HL-60 (cell line): ENCODE measurements around the gene DNAH8.

Experiments used
- DNase-seq, 2 experiments: peaks; one replicate each; pipeline ENCODE4 v3.0.0-alpha.2; 2010 to 2020; ENCODE audit warnings: low read depth in 1 of 2, low spot score in 1 of 2
- H3K27ac ChIP-seq: fragments of 250-450 bp; sonication (Bioruptor Pico); replicated peaks from 2 replicates; pipeline ENCODE4 v1.5.1; 2020; ENCODE audit warnings: mild to moderate bottlenecking, moderate library complexity
- H3K27me3 ChIP-seq: fragments of 250-450 bp; sonication (Bioruptor Pico); 2 replicates; pipeline ENCODE4 v1.5.1; 2021; ENCODE audit warnings: mild to moderate bottlenecking, moderate library complexity; ENCODE audit not compliant: insufficient read depth, poor library complexity, severe bottlenecking
- H3K4me3 ChIP-seq: replicated peaks from 2 replicates; pipeline ENCODE4 v1.5.1; 2011; ENCODE audit warnings: mild to moderate bottlenecking, control low read depth, low read length; ENCODE audit not compliant: insufficient read depth
- GABPA ChIP-seq: IDR thresholded peaks from 2 replicates; pipeline ENCODE4 v1.6.1; 2012; ENCODE audit warnings: low read depth
- POLR2AphosphoS5 ChIP-seq: IDR thresholded peaks from 2 replicates; pipeline ENCODE4 v1.6.1; 2012; ENCODE audit warnings: low read depth
- SPI1 ChIP-seq: IDR thresholded peaks from 2 replicates; pipeline ENCODE4 v1.6.1; 2012; ENCODE audit warnings: low read depth, mild to moderate bottlenecking, borderline replicate concordance
- TF ChIP-seq, protein P1 (sequence below): IDR thresholded peaks from 2 replicates; pipeline ENCODE4 v1.6.1; 2012; ENCODE audit warnings: low read depth; ENCODE audit not compliant: insufficient replicate concordance
- TF ChIP-seq, protein P2 (sequence below): IDR thresholded peaks from one replicate; pipeline ENCODE4 v1.5.1; 2011; ENCODE audit warnings: low read length, control low read depth, inconsistent platforms; ENCODE audit not compliant: insufficient read depth

The DNAH8 gene

DNA sequence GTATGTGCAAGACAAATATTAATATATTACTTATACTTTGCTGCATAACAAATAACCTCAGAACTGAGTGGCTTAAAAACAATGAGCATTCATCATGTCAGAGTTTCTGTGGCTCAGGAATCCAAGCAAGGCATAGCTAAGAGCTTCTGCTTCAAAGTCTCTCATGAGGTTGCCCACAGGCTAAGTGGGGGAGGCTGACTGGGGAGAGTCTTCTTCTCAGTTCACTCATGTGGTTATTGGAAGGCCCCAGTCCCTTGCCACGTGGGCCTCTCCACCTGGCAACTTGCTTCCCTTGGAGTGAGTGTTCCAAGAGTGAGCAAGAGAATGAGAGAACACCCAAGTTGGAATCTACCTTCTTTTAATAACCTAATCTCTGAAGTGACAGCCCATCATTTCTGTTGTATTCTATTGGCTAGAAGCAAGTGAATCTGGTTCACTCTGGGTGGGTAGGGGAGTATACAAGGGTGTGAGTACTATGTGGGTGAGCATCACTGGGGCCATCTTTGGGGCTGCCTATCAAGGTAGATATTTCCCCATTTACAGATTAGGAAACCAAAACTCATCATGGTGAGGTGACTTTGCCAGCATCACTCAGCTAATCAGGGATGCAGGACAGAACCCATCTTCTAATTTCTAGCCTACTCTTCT lies 36.0 kb downstream of the DNAH8 start:
- Histone ChIP-seq H3K4me3 (no peak overlapping the region), H3K27ac (no peak overlapping the region), H3K27me3 (no peaks in the 10 kb centered on the region)
- TF ChIP-seq POLR2AphosphoS5 = no peak
- DNase-seq = no peak

DNA sequence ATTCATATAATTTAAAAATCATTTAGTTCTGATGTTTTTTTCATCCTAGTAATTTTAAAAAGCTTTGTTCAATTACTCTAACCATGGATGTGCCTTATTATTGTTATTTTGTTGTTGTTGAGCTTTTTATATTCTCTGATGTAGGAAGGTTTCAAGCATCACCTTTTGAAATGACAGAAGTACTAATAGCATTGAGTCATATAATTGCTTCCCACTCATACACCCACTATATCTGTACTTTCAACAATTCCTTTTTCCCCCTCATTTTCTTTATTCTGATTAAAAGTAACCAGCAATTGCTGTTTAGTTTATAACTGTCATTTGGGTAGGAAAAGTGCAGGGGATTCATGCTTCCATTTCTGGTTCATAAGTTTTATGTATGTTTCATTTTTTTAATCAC lies 38.6 kb downstream of the DNAH8 start:
- no peak for DNase-seq
- H3K27me3 ChIP-seq = no peaks in the 10 kb centered on the region

DNA sequence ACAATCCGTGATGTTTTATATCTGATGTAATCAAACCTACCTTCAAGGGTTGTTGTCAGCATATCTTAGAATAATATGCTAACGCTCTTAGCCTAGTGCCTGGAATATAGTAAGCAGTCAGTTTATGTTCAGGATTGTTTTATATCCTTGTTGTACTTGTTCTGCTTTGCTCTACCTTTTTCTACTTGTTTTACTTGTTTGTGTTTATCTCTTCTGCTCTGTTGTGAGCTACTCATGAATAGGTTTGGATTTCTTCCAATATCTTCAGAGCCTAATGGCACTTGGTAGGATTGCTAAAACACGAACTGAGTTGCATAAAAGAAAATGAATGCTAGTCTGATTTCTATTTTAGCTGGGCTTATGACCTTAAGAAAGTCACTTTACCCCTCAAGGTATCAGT lies 40.1 kb downstream of the DNAH8 start:
- H3K27me3 ChIP-seq = no peaks in the 10 kb centered on the region
- DNase-seq = no peak
- no peak overlapping the region for H3K4me3 ChIP-seq
- TF ChIP-seq, protein P1, sequence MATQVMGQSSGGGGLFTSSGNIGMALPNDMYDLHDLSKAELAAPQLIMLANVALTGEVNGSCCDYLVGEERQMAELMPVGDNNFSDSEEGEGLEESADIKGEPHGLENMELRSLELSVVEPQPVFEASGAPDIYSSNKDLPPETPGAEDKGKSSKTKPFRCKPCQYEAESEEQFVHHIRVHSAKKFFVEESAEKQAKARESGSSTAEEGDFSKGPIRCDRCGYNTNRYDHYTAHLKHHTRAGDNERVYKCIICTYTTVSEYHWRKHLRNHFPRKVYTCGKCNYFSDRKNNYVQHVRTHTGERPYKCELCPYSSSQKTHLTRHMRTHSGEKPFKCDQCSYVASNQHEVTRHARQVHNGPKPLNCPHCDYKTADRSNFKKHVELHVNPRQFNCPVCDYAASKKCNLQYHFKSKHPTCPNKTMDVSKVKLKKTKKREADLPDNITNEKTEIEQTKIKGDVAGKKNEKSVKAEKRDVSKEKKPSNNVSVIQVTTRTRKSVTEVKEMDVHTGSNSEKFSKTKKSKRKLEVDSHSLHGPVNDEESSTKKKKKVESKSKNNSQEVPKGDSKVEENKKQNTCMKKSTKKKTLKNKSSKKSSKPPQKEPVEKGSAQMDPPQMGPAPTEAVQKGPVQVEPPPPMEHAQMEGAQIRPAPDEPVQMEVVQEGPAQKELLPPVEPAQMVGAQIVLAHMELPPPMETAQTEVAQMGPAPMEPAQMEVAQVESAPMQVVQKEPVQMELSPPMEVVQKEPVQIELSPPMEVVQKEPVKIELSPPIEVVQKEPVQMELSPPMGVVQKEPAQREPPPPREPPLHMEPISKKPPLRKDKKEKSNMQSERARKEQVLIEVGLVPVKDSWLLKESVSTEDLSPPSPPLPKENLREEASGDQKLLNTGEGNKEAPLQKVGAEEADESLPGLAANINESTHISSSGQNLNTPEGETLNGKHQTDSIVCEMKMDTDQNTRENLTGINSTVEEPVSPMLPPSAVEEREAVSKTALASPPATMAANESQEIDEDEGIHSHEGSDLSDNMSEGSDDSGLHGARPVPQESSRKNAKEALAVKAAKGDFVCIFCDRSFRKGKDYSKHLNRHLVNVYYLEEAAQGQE = no peak
- TF ChIP-seq POLR2AphosphoS5 (no peak), SPI1 (no peak)
- H3K27ac ChIP-seq = no peak overlapping the region

More for the DNA sequence above, 38.6 kb downstream of the DNAH8 start:
- no peak overlapping the region for H3K27ac ChIP-seq
- H3K4me3 ChIP-seq = no peak overlapping the region
- TF ChIP-seq GABPA = no peak
- TF ChIP-seq SPI1 = no peak
- no peak for TF ChIP-seq POLR2AphosphoS5
- TF ChIP-seq, protein P1 = no peak
- TF ChIP-seq, protein P2, sequence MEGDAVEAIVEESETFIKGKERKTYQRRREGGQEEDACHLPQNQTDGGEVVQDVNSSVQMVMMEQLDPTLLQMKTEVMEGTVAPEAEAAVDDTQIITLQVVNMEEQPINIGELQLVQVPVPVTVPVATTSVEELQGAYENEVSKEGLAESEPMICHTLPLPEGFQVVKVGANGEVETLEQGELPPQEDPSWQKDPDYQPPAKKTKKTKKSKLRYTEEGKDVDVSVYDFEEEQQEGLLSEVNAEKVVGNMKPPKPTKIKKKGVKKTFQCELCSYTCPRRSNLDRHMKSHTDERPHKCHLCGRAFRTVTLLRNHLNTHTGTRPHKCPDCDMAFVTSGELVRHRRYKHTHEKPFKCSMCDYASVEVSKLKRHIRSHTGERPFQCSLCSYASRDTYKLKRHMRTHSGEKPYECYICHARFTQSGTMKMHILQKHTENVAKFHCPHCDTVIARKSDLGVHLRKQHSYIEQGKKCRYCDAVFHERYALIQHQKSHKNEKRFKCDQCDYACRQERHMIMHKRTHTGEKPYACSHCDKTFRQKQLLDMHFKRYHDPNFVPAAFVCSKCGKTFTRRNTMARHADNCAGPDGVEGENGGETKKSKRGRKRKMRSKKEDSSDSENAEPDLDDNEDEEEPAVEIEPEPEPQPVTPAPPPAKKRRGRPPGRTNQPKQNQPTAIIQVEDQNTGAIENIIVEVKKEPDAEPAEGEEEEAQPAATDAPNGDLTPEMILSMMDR = no peak

DNA sequence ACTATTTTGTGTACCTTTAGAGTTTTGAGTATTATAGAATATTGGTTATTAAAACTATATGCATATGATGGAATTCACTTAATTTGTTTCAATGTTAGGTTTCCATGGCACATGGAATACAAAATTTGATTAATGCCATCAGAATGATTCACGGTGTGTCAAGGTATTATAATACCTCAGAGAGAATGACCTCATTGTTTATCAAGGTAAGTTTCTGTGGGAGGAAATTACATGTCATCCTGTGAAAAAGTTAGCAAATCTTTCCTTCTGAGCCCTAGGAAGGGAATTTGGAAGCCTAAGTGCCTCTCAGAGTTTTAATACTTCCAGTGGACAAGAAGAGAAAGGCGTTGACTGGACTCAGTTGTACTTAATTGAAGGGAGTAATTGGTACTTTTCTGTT lies 40.8 kb downstream of the DNAH8 start:
- DNase-seq = no peak

More for the DNA sequence above, 40.8 kb downstream of the DNAH8 start:
- H3K4me3 ChIP-seq = no peak overlapping the region
- TF ChIP-seq, protein P2 = no peak
- TF ChIP-seq POLR2AphosphoS5 = no peak
- TF ChIP-seq, protein P1 = no peak
- no peak for TF ChIP-seq SPI1
- no peak for TF ChIP-seq GABPA
- H3K27ac ChIP-seq = no peak overlapping the region
- H3K27me3 ChIP-seq = no peaks in the 10 kb centered on the region
